Right ventricle myocardium inferior (tissue), 1 donor: ENCODE data around the gene WDR83. TPM values are rescaled to one million over a fixed set of nuclear protein-coding genes. Genes with fewer than 3 reads are reported as not detected.
"Not testable (repeated sequence)": the region's sequence is repeated elsewhere in the genome, so short reads cannot be mapped to it uniquely, and the experiment has no call there.

Experiments
- ATAC-seq: fragments of 200-7000 bp; cut with Tn5 transposase; one replicate; pipeline ENCODE4 v1.9.1; 2020; ENCODE audit warnings: mild to moderate bottlenecking, moderate library complexity
- DNase-seq: peaks from one replicate; pipeline ENCODE4 v3.0.0; 2021; ENCODE audit errors: missing footprints
- intact Hi-C: fragments of 100-400 bp; cut with DNase I; formaldehyde crosslinking; loops from one replicate; pipeline ENCODE4 v1.11.0; 2022
- total RNA-seq: library from RNA; stranded (reverse); fragmentation: NEBNext Ultra II Directional; extraction: Animal tissue kit (Norgen Biotek cat#: 25700); gene quantifications from one replicate; pipeline ENCODE4 v1.2.1, GENCODE V29; 2021
- donor health status: DM: no; HTN: yes; CAD: no; lungs with severe emphysema.

Gene WDR83
- total RNA-seq, 1 donor from 2014 or later: 7.2 TPM

GRCh38 chr19:12701596-12702282 is 35.1 kb downstream of the WDR83 start:
- no peak for ATAC-seq
- intact Hi-C loops: no loop called here
- DNase-seq: no peak

DNA sequence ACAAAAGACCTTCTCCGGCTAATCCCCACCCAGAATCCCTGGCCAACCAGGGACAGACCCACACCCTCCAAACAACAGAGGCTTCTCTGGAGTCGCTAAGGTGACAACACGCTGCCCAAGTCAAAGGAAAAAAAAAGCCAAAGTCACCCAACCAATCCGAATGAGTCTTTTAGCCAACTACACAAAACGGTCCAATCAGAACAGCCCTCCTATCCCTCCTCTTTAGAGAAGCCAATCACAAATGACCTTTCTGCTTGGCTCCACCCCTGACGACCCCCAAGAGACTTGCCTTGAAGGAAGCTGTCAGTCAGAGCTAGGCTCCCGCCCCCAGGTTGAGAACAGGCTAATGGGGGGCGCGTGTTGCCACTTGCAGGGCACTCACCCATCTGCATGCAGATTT is 36.4 kb downstream of the WDR83 start:
- intact Hi-C loops: no loop called here
- ATAC-seq: no peak
- DNase-seq: no peak

GRCh38 chr19:12705169-12705568 is 38.6 kb downstream of the WDR83 start:
- DNase-seq (no peak), ATAC-seq (no peak)
- intact Hi-C loops: no loop called here

DNA sequence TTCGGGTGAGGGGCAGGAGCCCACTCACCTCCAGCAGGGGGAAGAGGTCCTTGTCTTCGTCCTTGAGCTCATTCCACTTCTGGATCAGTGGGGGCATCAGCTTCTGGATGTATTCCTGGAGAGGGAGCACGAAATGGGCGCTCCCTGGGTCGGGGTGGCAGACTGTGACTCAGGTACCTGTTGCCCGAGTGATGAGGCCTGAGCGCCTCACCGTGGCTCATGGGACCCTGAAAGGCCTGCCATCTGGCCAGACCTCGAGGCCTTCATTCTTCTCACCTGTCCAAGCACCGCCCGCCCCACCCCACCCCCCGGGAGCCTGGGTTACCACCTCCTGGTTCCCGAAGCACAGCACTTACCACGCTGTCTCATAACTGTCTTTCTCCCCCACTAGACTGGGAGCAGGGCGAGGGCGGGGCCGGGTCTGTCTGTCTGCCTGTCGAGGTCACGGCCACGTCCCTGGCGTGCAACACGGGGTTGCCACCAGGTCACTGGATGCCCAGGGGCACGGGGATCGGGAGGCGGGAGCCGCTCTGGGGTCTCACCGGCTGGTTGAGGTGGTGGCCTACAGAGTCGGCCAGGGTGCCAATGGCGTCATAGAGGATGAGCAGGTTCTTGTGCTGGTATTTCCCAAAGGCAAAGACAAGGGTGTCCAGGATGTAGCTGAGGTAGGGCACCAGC is 39.2 kb downstream of the WDR83 start:
- intact Hi-C loops: no loop called here
- ATAC-seq: no peak
- DNase-seq: no peak

DNA sequence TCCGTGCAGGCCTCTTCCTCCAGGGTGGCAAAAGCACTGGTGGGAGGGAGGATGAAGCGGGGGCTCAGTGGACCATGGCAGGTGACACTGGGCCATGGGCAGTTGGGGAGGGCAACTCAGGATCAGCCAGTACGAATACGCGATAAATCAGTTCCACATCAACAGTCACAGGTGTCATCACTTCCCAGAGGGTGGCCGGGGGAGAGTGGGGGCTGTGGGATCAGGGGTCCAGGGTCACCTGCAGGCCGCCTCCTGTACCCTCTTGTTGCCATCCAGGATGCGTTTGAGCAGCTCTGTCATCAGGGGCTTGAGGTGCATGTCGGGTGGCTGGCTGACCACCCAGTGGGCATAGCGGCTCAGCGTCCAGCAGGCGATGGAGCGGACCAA is 39.7 kb downstream of the WDR83 start:
- intact Hi-C loops: no loop called here
- ATAC-seq: no peak
- no peak for DNase-seq

DNA sequence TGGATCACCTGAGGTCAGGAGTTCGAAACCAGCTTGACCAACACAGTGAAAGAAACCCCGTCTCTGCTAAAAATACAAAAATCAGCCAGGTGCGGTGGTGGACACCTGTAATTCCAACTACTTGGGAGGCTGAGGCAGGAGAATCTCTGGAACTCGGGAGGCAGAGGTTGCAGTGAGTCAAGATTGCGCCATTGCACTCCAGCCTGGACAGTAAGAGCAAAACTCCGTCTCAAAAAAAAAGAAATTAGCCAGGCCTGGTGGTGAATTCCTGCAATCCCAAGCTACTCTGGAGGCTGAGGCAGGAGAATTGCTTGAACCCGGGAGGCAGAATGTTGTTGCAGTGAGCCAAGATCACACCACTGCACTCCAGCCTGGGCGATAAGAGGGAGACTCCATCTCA is 42.0 kb downstream of the WDR83 start:
- no peak for ATAC-seq
- DNase-seq: no peak
- intact Hi-C loops: no loop called here

DNA sequence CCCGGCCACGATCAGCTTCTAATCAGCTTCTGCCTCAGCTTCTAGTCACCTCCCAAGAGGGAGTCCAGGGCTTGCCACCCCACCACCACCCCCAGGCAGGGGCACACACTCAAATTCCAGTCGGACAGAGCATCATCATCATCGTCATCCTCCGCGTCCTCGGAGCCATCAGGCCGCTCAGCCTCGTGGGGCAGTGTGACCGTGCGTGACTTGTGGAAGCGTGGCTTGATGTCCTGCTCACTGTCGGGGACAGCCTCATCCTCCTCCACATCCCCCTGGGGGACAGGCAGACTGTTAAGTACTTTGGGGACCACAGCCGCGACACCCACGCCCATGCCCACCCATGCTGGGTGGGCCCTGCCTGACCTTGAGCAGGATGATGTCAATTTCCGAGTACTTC is 44.6 kb downstream of the WDR83 start:
- ATAC-seq (no peak), DNase-seq (no peak)
- intact Hi-C loops: no loop called here

DNA sequence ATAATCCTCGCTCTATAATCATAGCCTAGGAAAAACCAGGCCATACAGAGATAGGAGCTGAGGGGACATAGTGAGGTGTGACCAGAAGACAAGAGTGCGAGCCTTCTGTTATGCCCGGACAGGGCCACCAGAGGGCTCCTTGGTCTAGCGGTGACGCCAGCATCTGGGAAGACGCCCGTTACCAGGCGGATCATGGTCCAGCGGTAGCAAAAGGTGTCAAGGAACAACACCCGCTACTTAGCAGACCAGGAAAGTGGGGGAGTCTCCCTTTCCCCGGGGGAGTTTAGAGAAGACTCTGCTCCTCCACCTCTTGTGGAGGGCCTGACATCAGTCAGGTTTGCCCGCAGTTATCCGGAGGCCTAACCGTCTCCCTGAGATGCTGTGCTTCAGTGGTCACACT is 45.5 kb downstream of the WDR83 start:
- DNase-seq, intact Hi-C loops, ATAC-seq: not testable (repeated sequence)

DNA sequence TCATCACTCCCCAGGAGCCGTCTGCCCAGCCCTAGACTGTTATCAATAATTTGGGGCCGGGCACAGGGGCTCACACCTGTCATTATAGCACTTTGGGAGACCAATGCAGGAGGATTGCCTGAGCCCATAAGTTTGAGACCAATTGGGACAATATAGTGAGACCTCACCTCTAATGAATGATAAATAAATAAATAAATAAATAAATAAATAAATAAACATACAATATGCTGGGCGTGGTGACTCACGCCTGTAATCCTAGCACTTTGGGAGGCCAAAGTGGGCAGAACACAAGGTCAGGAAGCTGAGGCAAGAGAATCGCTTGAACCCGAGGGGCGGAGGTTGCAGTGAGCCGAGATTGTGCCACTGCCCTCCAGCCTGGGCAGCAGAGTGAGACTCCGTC is 46.7 kb downstream of the WDR83 start:
- DNase-seq, ATAC-seq, intact Hi-C loops: not testable (repeated sequence)

DNA sequence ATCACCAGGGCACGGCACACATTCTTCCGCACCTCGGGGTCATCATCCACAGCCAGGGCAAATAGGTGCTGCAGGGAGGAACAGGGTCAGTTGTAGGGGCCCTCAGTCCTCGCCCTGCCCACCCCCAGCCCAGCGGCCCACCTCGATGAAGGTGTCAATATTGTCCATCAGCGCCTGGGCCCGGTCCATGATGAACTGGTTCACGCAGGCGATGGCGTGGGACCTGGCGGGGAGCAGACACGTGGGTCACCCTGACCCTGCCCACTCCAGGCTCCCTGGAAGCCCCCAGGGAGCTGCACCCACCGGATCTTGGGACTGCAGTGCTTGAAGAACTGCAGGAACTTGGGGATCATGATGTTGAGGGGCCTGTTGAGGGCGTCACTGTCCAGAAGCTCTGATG is 48.5 kb downstream of the WDR83 start:
- DNase-seq (no peak), ATAC-seq (peak; percentile 7)
- intact Hi-C loops: no loop called here

GRCh38 chr19:12715929-12716328 is 49.3 kb downstream of the WDR83 start:
- intact Hi-C loops: no loop called here
- DNase-seq (no peak), ATAC-seq (no peak)

- DNase-seq (no peak), ATAC-seq (no peak)
- intact Hi-C loops: loop anchor here (5.0 kb wide), 1 partner anchor 38 kb away; the partner anchor contains the start of gene DHPS
These were observed 53.7 kb downstream of the WDR83 start for GRCh38 chr19:12720296-12720695.

DNA sequence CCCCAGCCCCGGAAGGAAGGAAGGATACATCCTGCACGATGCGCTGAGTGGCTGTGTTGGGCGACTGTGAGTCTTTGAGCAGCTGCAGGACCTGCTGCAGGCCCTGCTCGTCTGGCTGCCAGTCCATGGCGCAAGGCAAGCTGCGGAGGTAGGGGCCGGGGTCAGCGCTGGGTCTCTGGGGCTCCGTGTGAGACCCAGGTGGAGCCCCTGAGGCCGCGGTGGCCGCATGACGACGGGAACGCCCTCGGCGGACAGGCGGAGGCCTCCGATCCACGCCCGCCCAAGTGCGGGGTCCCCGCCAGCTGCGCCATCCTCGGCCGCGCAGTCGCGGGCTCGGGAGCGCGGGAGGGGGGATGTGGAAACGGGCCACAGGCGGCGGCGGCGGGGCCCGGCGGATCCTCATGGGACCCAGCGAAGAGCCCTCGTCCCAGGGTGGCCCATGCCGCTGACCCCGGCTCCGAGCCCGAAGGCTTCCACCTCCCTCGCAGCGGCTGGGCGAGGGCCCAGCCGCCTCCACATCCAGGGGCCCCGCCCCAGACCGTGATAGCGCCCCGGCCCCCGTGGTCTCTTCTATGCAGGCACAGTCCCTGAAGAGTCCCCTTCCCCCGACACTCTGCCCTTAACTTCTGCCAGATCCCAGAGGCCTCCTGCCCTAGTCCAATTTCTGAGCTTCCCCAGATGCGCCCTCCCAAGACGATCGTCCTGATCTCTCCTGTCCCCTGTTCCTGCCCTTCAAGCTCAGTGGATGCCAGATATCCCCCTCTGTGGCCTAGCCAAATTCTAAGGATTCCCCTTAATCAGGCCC is 54.4 kb downstream of the WDR83 start:
- intact Hi-C loops: loop anchor here (5.0 kb wide), 1 partner anchor 39 kb away; the partner anchor contains the start of gene DHPS
- no peak for DNase-seq
- ATAC-seq: peak; percentile 21

DNA sequence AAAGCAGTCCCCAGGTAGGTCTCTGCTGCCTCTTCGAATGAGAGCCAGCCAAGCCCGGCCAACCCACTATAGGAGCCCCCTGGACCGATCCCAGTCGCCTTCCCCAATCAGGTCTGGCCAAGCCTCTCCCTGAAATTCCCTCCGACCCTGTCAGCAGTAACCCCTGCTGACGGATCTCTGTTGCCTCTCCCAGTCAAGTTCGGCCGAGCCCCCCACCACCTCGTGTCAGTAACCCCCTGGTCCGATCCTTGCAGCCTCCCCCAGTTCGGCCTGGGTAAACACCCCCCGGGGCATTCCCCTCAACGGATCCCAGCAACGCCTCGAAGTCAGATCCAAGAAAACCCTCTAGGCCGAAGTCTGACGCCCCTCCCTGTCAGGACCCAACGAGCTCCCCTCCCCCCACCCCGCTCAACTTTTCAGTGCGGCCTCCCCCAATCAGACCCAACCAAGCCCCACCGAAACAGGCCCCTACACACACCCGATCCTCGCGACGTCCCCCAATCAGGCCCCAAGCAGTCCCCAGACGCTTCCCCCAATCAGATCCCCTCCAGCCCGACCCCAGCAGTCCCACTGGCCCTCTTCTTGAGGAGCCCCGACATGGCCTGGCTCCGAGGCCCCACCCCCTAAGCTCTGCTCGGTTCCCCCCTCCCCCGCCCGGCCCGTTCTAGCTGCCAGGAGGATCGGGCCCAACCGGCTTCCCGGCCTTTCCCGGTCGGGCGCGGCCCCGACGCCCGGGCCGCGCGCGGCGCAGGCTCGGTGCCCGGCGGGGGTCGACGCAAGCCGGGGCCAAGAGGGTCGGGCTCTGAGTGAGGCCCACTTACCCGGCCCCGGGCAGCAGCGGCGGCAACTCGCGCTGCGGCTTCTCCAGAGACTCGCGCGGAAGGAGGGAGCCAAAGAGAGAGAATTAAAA is 55.3 kb downstream of the WDR83 start:
- ATAC-seq (peak; percentile 56), DNase-seq (peak; percentile 83)
- intact Hi-C loops: loop anchor here (5.0 kb wide), 1 partner anchor 40 kb away; the partner anchor contains the start of gene DHPS

DNA sequence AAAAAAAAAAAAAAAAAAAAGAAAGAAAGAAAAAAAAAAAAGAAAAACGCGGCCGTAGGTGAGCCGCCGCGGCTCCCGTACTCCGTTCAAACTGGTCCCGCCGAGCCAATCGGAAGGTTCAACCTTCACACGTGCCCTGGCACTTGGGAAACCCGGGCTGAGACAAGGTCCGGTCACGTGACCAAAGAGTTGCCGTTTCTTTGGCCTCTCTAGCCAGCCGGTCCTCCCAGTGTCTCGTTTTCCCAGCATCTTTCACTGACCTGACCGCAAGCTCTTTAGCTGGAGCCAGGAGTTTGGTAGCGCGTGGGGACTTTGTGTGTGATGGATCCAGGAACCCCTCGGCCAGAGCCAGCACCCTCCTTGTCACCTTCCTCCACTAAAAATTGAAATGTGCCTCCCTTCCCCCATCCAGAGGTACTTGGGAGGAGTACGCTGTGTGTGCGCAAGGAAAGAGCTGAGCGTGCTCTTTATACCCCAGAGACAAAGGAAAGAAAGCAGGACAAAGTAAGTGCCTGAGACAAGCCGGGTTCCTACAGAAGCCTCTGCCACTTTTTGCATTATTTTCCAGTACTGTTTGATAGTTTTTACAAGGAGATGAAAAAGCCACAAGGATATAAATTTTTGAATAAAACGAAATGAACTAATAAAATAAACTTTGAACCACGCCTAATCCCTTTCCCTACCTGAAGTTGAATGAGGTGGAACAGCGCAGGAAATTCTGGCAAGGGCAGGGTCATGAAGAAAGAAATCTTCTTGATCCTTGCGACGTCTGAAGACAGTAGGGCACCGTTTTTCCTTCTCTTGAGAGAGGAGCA is 56.2 kb downstream of the WDR83 start:
- DNase-seq (peak; percentile 98), ATAC-seq (peak; percentile 92)
- intact Hi-C loops: loop anchor here (5.0 kb wide), 1 partner anchor 40 kb away; the partner anchor contains the start of gene DHPS

DNA sequence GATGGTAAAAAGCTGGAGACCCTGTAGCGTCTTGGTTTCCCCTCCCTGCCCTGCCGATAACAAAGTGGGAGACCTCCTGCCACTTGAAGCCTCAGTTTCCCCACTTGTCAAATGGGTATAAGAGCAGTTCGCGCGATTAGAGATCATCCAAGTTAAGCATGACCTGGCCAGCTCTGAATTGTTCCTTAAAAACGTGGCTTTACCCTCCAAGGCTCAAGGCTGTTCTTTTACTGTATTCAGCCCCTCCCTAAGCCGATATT is 56.7 kb downstream of the WDR83 start:
- no peak for DNase-seq
- intact Hi-C loops: loop anchor here (5.0 kb wide), 1 partner anchor 41 kb away; the partner anchor contains the start of gene DHPS

GRCh38 chr19:12723641-12724426 is 57.2 kb downstream of the WDR83 start, which contains the start of gene TNPO2:
Gene TNPO2, minus strand, starts transcription at chr19:12723932. Its CDS starts 2,955 bp downstream, at chr19:12720977.
- DNase-seq: no peak
- ATAC-seq: peak; percentile 45
- intact Hi-C loops: loop anchor here (1.0 to 5.0 kb wide), 2 partner anchors 10 to 42 kb away; partner anchors contain the start of genes DHPS and TRIR

More for the DNA sequence above, 56.7 kb downstream of the WDR83 start:
- no peak for ATAC-seq
